ENCODE data around the gene CCDC150. TPM values are rescaled to one million over a fixed set of nuclear protein-coding genes. Genes with fewer than 3 reads are reported as not detected.

CCDC150 gene
- polyA plus RNA-seq, 1 donor, result 33.5 TPM

Other genes starting within 250 kb of the CCDC150 start
- 16.1 TPM for gene HECW2, start 46.2 kb upstream of the CCDC150 start, polyA plus RNA-seq (ENCODE audit: insufficient read length)
- 82.6 TPM for gene GTF3C3, start 160.0 kb downstream of the CCDC150 start, polyA plus RNA-seq (ENCODE audit: insufficient read length)
- gene C2orf66, start 169.6 kb downstream of the CCDC150 start, polyA plus RNA-seq (ENCODE audit: insufficient read length), result 0.98 TPM